Mesothelial cell of epicardium (in vitro differentiated cells): ENCODE measurements around the gene TSPAN8. TPM values are rescaled to one million over a fixed set of nuclear protein-coding genes. Genes with fewer than 3 reads are reported as not detected.

Source experiments
- DNase-seq, 2 experiments: peaks; one replicate each; pipeline ENCODE4 v3.0.0; 2021; ENCODE audit warnings: low spot score in 2 of 2; ENCODE audit not compliant: unreplicated experiment in 2 of 2
- H3K27ac Mint-ChIP-seq: 2 replicates; pipeline ENCODE4 v1.8.0; 2021; ENCODE audit warnings: mixed read lengths
- H3K27me3 Mint-ChIP-seq: 2 replicates; pipeline ENCODE4 v1.8.0; 2021; ENCODE audit warnings: low read depth, mixed read lengths
- H3K36me3 Mint-ChIP-seq: 2 replicates; pipeline ENCODE4 v1.8.0; 2021; ENCODE audit warnings: mixed read lengths
- H3K4me1 Mint-ChIP-seq: 2 replicates; pipeline ENCODE4 v1.8.0; 2021; ENCODE audit warnings: mixed read lengths
- H3K4me3 Mint-ChIP-seq: 2 replicates; pipeline ENCODE4 v1.8.0; 2021; ENCODE audit warnings: mild to moderate bottlenecking, moderate library complexity, mixed read lengths
- H3K9me3 Mint-ChIP-seq: 2 replicates; pipeline ENCODE4 v1.8.0; 2021; ENCODE audit warnings: mixed read lengths
- CTCF ChIP-seq: fragments of 200-600 bp; sonication (generic); IDR thresholded peaks from one replicate; pipeline ENCODE4 v1.5.0; 2021; ENCODE audit warnings: antibody characterized with exemption; ENCODE audit not compliant: unreplicated experiment
- total RNA-seq: library from RNA; stranded (reverse); gene quantifications from 3 replicates; pipeline ENCODE4 v1.2.1, GENCODE V29; 2021

The TSPAN8 gene
- total RNA-seq, 1 donor from 2014 or later, result not detected

GRCh38 chr12:71109834-71110233 lies 48.0 kb downstream of the TSPAN8 start:
- no peaks in the 10 kb centered on the region for H3K36me3 Mint-ChIP-seq
- no peak for DNase-seq
- peaks cover 28% of the 10 kb centered on the region for H3K9me3 Mint-ChIP-seq

GRCh38 chr12:71108355-71108754 lies 49.4 kb downstream of the TSPAN8 start:
- TF ChIP-seq CTCF, result no peak
- Mint-ChIP-seq H3K27me3 (no peaks in the 10 kb centered on the region), H3K9me3 (peaks cover 31% of the 10 kb centered on the region), H3K4me1 (no peaks in the 10 kb centered on the region), H3K27ac (no peak overlapping the region), H3K4me3 (no peak overlapping the region), H3K36me3 (no peaks in the 10 kb centered on the region)
- no peak for DNase-seq

More at GRCh38 chr12:71109834-71110233, 48.0 kb downstream of the TSPAN8 start:
- no peak overlapping the region for H3K27ac Mint-ChIP-seq
- no peaks in the 10 kb centered on the region for H3K27me3 Mint-ChIP-seq
- H3K4me1 Mint-ChIP-seq, result no peaks in the 10 kb centered on the region
- H3K4me3 Mint-ChIP-seq, result no peak overlapping the region
- TF ChIP-seq CTCF, result no peak

- no peaks in the 10 kb centered on the region for H3K36me3 Mint-ChIP-seq
- no peaks in the 10 kb centered on the region for H3K27me3 Mint-ChIP-seq
- no peaks in the 10 kb centered on the region for H3K4me1 Mint-ChIP-seq
- H3K4me3 Mint-ChIP-seq, result no peak overlapping the region
- no peak for DNase-seq
- H3K27ac Mint-ChIP-seq, result no peak overlapping the region
- peaks cover 28% of the 10 kb centered on the region for H3K9me3 Mint-ChIP-seq
- no peak for TF ChIP-seq CTCF
Observed at GRCh38 chr12:71107936-71108335, 49.9 kb downstream of the TSPAN8 start.

- Mint-ChIP-seq H3K9me3 (peaks cover 17% of the 10 kb centered on the region), H3K27me3 (no peaks in the 10 kb centered on the region), H3K36me3 (no peaks in the 10 kb centered on the region), H3K4me3 (no peak overlapping the region), H3K4me1 (no peaks in the 10 kb centered on the region), H3K27ac (no peak overlapping the region)
- no peak for DNase-seq
- no peak for TF ChIP-seq CTCF
Observed at GRCh38 chr12:71105956-71106355, 51.8 kb downstream of the TSPAN8 start.

GRCh38 chr12:71092290-71092689 lies 65.5 kb downstream of the TSPAN8 start:
- Mint-ChIP-seq H3K27me3 (no peaks in the 10 kb centered on the region), H3K36me3 (no peaks in the 10 kb centered on the region), H3K27ac (no peak overlapping the region), H3K4me1 (no peaks in the 10 kb centered on the region), H3K9me3 (peaks cover 43% of the 10 kb centered on the region), H3K4me3 (no peak overlapping the region)
- TF ChIP-seq CTCF, result no peak
- no peak for DNase-seq

GRCh38 chr12:71090971-71091370 lies 66.8 kb downstream of the TSPAN8 start:
- TF ChIP-seq CTCF, result no peak
- no peak for DNase-seq

More at GRCh38 chr12:71090971-71091370, 66.8 kb downstream of the TSPAN8 start:
- Mint-ChIP-seq H3K36me3 (no peaks in the 10 kb centered on the region), H3K4me1 (no peaks in the 10 kb centered on the region), H3K4me3 (no peak overlapping the region), H3K27me3 (no peaks in the 10 kb centered on the region), H3K9me3 (peaks cover 43% of the 10 kb centered on the region), H3K27ac (no peak overlapping the region)
